Mesothelial cell of epicardium (in vitro differentiated cells): Measurements from ENCODE around the gene SPPL3. TPM values are rescaled to one million over a fixed set of nuclear protein-coding genes. Genes with fewer than 3 reads are reported as not detected.

Source experiments
- DNase-seq, 2 experiments: peaks; one replicate each; pipeline ENCODE4 v3.0.0; 2021; ENCODE audit warnings: low spot score in 2 of 2; ENCODE audit not compliant: unreplicated experiment in 2 of 2
- H3K27ac Mint-ChIP-seq: 2 replicates; pipeline ENCODE4 v1.8.0; 2021; ENCODE audit warnings: mixed read lengths
- H3K27me3 Mint-ChIP-seq: 2 replicates; pipeline ENCODE4 v1.8.0; 2021; ENCODE audit warnings: low read depth, mixed read lengths
- H3K36me3 Mint-ChIP-seq: 2 replicates; pipeline ENCODE4 v1.8.0; 2021; ENCODE audit warnings: mixed read lengths
- H3K4me1 Mint-ChIP-seq: 2 replicates; pipeline ENCODE4 v1.8.0; 2021; ENCODE audit warnings: mixed read lengths
- H3K4me3 Mint-ChIP-seq: 2 replicates; pipeline ENCODE4 v1.8.0; 2021; ENCODE audit warnings: mild to moderate bottlenecking, moderate library complexity, mixed read lengths
- H3K9me3 Mint-ChIP-seq: 2 replicates; pipeline ENCODE4 v1.8.0; 2021; ENCODE audit warnings: mixed read lengths
- CTCF ChIP-seq: fragments of 200-600 bp; sonication (generic); IDR thresholded peaks from one replicate; pipeline ENCODE4 v1.5.0; 2021; ENCODE audit warnings: antibody characterized with exemption; ENCODE audit not compliant: unreplicated experiment
- total RNA-seq: library from RNA; stranded (reverse); gene quantifications from 3 replicates; pipeline ENCODE4 v1.2.1, GENCODE V29; 2021

The SPPL3 gene
- total RNA-seq, 1 donor from 2014 or later, result 79.8 TPM

GRCh38 chr12:120801146-120801545, 103.0 kb downstream of the SPPL3 start:
- no peak for TF ChIP-seq CTCF
- peak overlapping the region; percentile 2 for H3K27ac Mint-ChIP-seq

GRCh38 chr12:120800665-120801064, 103.5 kb downstream of the SPPL3 start:
- Mint-ChIP-seq H3K36me3 (peaks cover 24% of the 10 kb centered on the region), H3K9me3 (peaks cover 20% of the 10 kb centered on the region), H3K27ac (peak overlapping the region; percentile 2), H3K4me1 (peaks cover 27% of the 10 kb centered on the region), H3K27me3 (no peaks in the 10 kb centered on the region), H3K4me3 (no peak overlapping the region)
- no peak for TF ChIP-seq CTCF
- no peak for DNase-seq

More at GRCh38 chr12:120801146-120801545, 103.0 kb downstream of the SPPL3 start:
- DNase-seq, result no peak
- peaks cover 27% of the 10 kb centered on the region for H3K4me1 Mint-ChIP-seq
- H3K4me3 Mint-ChIP-seq, result no peak overlapping the region
- peaks cover 20% of the 10 kb centered on the region for H3K36me3 Mint-ChIP-seq
- peaks cover 16% of the 10 kb centered on the region for H3K9me3 Mint-ChIP-seq
- no peaks in the 10 kb centered on the region for H3K27me3 Mint-ChIP-seq

GRCh38 chr12:120799243-120800045, 104.7 kb downstream of the SPPL3 start:
- peaks cover 29% of the 10 kb centered on the region for H3K9me3 Mint-ChIP-seq
- H3K4me1 Mint-ChIP-seq, result peaks cover 27% of the 10 kb centered on the region
- DNase-seq, result no peak
- peak overlapping the region; percentile 17 for H3K27ac Mint-ChIP-seq
- peaks cover 30% of the 10 kb centered on the region for H3K36me3 Mint-ChIP-seq
- H3K27me3 Mint-ChIP-seq, result no peaks in the 10 kb centered on the region
- no peak for TF ChIP-seq CTCF
- no peak overlapping the region for H3K4me3 Mint-ChIP-seq

GRCh38 chr12:120798696-120799095, 105.5 kb downstream of the SPPL3 start:
- no peaks in the 10 kb centered on the region for H3K27me3 Mint-ChIP-seq
- H3K9me3 Mint-ChIP-seq, result peaks cover 29% of the 10 kb centered on the region
- H3K4me3 Mint-ChIP-seq, result no peak overlapping the region
- H3K4me1 Mint-ChIP-seq, result peaks cover 27% of the 10 kb centered on the region
- H3K27ac Mint-ChIP-seq, result no peak overlapping the region
- H3K36me3 Mint-ChIP-seq, result peaks cover 31% of the 10 kb centered on the region
- TF ChIP-seq CTCF, result no peak
- DNase-seq, result no peak

GRCh38 chr12:120797677-120798642, 106.2 kb downstream of the SPPL3 start:
- H3K9me3 Mint-ChIP-seq, result peaks cover 32% of the 10 kb centered on the region
- peaks cover 27% of the 10 kb centered on the region for H3K4me1 Mint-ChIP-seq
- H3K27me3 Mint-ChIP-seq, result no peaks in the 10 kb centered on the region
- H3K4me3 Mint-ChIP-seq, result no peak overlapping the region
- no peak for DNase-seq
- TF ChIP-seq CTCF, result no peak
- peaks cover 38% of the 10 kb centered on the region for H3K36me3 Mint-ChIP-seq
- no peak overlapping the region for H3K27ac Mint-ChIP-seq
